GM12874 (cell line): Measurements from ENCODE around the gene KRT36.

Experiments used
- CTCF ChIP-seq: IDR thresholded peaks from 2 replicates; pipeline ENCODE4 v1.5.1; 2011; ENCODE audit warnings: low read depth, mild to moderate bottlenecking, control low read depth, low read length, moderate library complexity; ENCODE audit not compliant: insufficient read depth

KRT36 gene

DNA sequence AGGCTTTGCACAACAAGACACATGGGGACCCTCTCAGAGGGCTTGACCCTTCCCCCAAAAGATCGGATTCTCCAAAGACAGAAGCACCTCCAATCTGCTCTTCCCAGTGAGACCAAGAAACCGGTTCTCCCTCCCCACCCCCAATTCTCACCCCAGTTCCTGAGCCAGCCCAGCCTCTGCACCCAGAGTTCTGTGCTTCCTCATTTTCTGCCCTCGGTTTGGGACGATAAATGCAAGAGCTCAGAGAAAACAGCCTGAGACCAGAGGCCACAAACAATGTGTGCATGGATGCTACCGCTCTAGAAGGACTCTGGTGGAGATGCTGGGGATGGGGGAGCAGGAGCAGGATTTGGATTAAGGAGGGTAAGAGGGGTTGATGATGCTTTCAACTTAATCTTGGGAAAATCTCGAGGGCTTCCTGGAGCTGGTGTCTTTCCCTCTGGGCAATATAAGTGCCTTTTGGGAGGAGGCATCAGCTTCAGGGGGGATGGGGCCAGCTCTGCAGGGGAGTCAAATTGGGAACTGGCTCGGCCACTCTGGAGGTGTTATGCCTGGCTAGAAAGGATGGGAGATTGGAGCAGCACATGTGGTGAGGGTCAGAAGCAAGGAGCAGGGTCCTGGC is 22.9 kb upstream of the KRT36 start:
- no peak for TF ChIP-seq CTCF

DNA sequence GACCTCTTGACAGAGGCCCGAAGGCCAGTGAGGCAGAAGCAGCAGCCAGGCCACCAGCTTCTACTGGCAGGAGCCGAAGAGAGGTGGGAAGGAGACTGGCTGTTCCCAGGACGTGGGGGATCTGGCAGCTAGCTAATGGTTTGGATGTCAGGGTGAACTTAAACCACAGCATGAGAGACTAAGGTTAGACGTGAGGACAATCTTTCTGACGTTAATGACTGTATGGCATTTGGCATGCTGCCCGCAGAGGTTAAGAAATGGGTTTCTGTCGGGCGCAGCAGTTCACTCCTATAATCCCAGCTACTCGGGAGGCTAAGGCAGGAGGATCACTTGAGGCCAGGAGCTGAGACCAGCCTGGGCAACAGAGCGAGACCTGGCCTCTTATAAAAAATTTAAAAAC is 22.0 kb upstream of the KRT36 start:
- TF ChIP-seq CTCF: no peak

GRCh38 chr17:41511116-41511515 is 21.4 kb upstream of the KRT36 start:
- TF ChIP-seq CTCF: no peak

DNA sequence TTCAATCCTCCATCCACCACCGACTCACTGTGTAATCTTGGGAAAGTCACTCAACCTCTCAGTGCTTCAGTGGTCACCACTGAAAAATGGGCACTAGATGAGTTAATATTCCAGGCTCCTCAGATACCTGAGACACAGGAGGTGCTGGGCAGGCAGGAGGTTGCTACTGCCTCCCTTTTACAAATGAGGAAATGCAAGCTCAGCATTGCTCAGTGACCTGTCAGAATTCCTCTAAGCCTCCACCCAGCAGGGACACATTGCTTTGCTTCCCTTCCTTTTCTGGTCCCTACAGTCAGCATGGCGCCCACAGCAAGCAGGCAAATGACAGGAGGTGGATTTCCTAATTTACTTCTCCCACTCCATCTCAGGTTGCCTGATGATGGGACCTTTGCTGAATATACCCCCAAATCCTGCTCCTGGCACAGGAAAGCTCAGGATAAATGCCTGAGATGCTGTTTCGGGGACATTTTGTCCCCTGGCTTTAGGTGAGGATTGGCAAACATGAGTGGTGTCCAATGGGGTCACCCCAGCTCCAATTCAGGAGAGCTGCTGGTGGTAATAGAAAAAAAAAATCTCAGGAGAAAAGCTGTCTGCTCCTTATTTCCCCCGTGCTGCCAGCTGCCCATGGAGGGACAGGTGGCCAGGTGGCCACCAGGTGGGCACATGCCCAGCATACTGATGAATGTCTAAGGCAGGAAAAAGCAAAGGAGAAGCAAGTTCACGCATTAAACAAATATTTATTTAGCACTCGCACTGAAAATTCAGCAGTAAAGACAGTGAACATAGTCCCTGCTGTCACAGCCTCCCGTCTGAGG is 20.7 kb upstream of the KRT36 start:
- TF ChIP-seq CTCF: no peak

GRCh38 chr17:41507315-41507880 is 17.7 kb upstream of the KRT36 start:
- no peak for TF ChIP-seq CTCF

- no peak for TF ChIP-seq CTCF
Measured at GRCh38 chr17:41505809-41506767, 16.4 kb upstream of the KRT36 start.
